A673 (cell line): ENCODE results near the gene METTL9.

Experiments
- CTCF ChIP-seq: fragments of 300-800, 200-600 bp; sonication (generic); conservative IDR thresholded peaks from 2 replicates; pipeline ENCODE4 v1.5.1; 2017; ENCODE audit warnings: low read depth, mild to moderate bottlenecking, antibody characterized with exemption, low read length, moderate library complexity, mixed read lengths
- EZH2 ChIP-seq: fragments of 200-600 bp; sonication (generic); IDR thresholded peaks from 2 replicates; pipeline ENCODE4 v1.6.1; 2017; ENCODE audit warnings: borderline replicate concordance, low read depth, mild to moderate bottlenecking, mixed read lengths, antibody characterized with exemption, low read length; ENCODE audit not compliant: poor library complexity, severe bottlenecking

- TF ChIP-seq CTCF (no peak), EZH2 (no peak)
Observed at GRCh38 chr16:21626659-21627277, 27.4 kb downstream of the METTL9 start.
